HG03196 (cell line): Measurements from ENCODE around the gene ADAT3.

Source experiments
- ATAC-seq: cut with Tn5 transposase; IDR thresholded peaks from one replicate; pipeline ENCODE4 v1.9.1; 2021; ENCODE audit not compliant: unreplicated experiment

ADAT3 gene

DNA sequence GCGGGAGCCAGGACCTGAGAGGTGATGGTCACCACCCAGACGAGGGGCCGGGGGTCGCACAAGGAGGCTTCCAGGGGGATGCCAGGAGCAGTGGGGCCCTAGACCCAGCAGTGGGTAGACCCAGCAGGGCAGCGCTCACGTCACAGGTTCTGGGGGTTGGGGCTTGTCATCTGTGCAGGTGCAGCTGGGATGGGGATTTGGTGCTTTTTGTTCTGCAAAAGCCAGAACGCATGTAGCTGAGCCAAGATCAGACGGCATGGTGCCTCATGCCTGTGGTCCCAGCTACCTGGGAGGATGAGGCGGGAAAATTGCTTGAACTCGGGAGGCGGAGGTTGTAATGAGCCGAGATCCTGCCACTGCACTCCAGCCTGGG, 50.9 kb downstream of the ADAT3 start:
- no peak for ATAC-seq

- ATAC-seq = no peak
Measured at GRCh38 chr19:1956868-1957492, 51.8 kb downstream of the ADAT3 start.

GRCh38 chr19:1957562-1958248, 52.5 kb downstream of the ADAT3 start:
- ATAC-seq = no peak

- no peak for ATAC-seq
Measured at GRCh38 chr19:1959928-1960589, 54.9 kb downstream of the ADAT3 start.

GRCh38 chr19:1961000-1961883, 56.0 kb downstream of the ADAT3 start:
- no peak for ATAC-seq

- ATAC-seq = no peak
Measured at GRCh38 chr19:1962674-1963073, 57.5 kb downstream of the ADAT3 start.
